CD4-positive, alpha-beta T cell (primary cell): ENCODE results near the gene CHRNB4. TPM values are rescaled to one million over a fixed set of nuclear protein-coding genes. Genes with fewer than 3 reads are reported as not detected.

Experiments used
- ATAC-seq: fragments of 200-7000 bp; cut with Tn5 transposase; one replicate; pipeline ENCODE4 v1.10.0; 2022; ENCODE audit warnings: mild to moderate bottlenecking; ENCODE audit not compliant: poor library complexity
- CTCF ChIA-PET: fragments of 350-600 bp; sonication (Branson Sonifier 250); formaldehyde crosslinking; loops from one replicate; lab custom pipeline; 2021; ENCODE audit warnings: antibody characterized with exemption, inconsistent platforms; lab: Charles Lee
- POLR2A ChIA-PET: fragments of 350-600 bp; sonication (Branson Sonifier 250); formaldehyde crosslinking; loops from one replicate; lab custom pipeline; 2021; ENCODE audit warnings: antibody characterized with exemption, inconsistent platforms; lab: Charles Lee
- DNase-seq, 14 experiments: peaks; one replicate each; pipeline ENCODE4 v3.0.0-alpha.2; 2013 to 2020; ENCODE audit warnings: mixed read lengths in 2 of 14
- H3K27ac ChIP-seq, 2 donors: one replicate each; pipeline versions ENCODE4 v1.5.1 to v1.7.0; 2013; ENCODE audit warnings: low read length in 2 of 2, low read depth in 1 of 2, mild to moderate bottlenecking in 1 of 2
- H3K27me3 ChIP-seq, 2 experiments: 1 replicate in 1 of 2; 2 replicates in 1 of 2; pipeline versions ENCODE4 v1.6.1 to v1.7.0; 2013; ENCODE audit warnings: low read length in 2 of 2, control low read depth in 1 of 2, mild to moderate bottlenecking in 1 of 2, moderate library complexity in 1 of 2; ENCODE audit not compliant: insufficient read depth in 2 of 2, control insufficient read depth in 1 of 2
- H3K36me3 ChIP-seq: one replicate; pipeline ENCODE4 v1.6.1; 2013; ENCODE audit warnings: low read length, control low read depth; ENCODE audit not compliant: insufficient read depth
- H3K4me1 ChIP-seq: one replicate; pipeline ENCODE4 v1.6.1; 2013; ENCODE audit warnings: low read length, control low read depth; ENCODE audit not compliant: insufficient read depth
- H3K4me3 ChIP-seq: one replicate; pipeline ENCODE4 v1.5.1; 2013; ENCODE audit warnings: mild to moderate bottlenecking, low read length, moderate library complexity
- H3K9me3 ChIP-seq, 2 experiments: 1 replicate in 1 of 2; 2 replicates in 1 of 2; pipeline versions ENCODE4 v1.6.1 to v1.7.0; 2013; ENCODE audit warnings: low read length in 2 of 2, mild to moderate bottlenecking in 2 of 2, control low read depth in 1 of 2, moderate library complexity in 1 of 2; ENCODE audit not compliant: control insufficient read depth in 1 of 2, insufficient read depth in 1 of 2
- H3K27ac Mint-ChIP-seq: one replicate; pipeline ENCODE4 v1.8.0; 2020; ENCODE audit warnings: mixed read lengths
- H3K27me3 Mint-ChIP-seq: one replicate; pipeline ENCODE4 v1.8.0; 2021; ENCODE audit warnings: mixed read lengths
- H3K36me3 Mint-ChIP-seq: one replicate; pipeline ENCODE4 v1.8.0; 2021; ENCODE audit warnings: low read depth, mixed read lengths
- H3K4me1 Mint-ChIP-seq: one replicate; pipeline ENCODE4 v1.8.0; 2021; ENCODE audit warnings: low read depth, mixed read lengths
- H3K4me3 Mint-ChIP-seq: one replicate; pipeline ENCODE4 v1.8.0; 2020; ENCODE audit warnings: mild to moderate bottlenecking, mixed read lengths
- H3K9me3 Mint-ChIP-seq: one replicate; pipeline ENCODE4 v1.8.0; 2020; ENCODE audit warnings: mixed read lengths
- intact Hi-C, 2 experiments: fragments of 100-400 bp; cut with DNase I in 1 of 2; cut with micrococcal nuclease in 1 of 2; formaldehyde crosslinking; loops; one replicate each; pipeline versions ENCODE4 v1.15.1 to v1.9.0; 2023 to 2025; cut with DNase I, micrococcal nuclease
- total RNA-seq, 174 experiments: library from RNA in 2 of 174; stranded (reverse) in 2 of 174; gene quantifications; one replicate each; pipeline ENCODE4 v1.2.3 and lab custom pipeline; 2021 to 2026
- TF ChIP-seq, protein P1 (sequence below): fragments of 200-600 bp; IDR thresholded peaks from one replicate; pipeline ENCODE4 v1.8.0; 2022; ENCODE audit warnings: antibody characterized with exemption, mild to moderate bottlenecking

The CHRNB4 gene
- total RNA-seq, 2 experiments from 2014 or later: not detected

DNA sequence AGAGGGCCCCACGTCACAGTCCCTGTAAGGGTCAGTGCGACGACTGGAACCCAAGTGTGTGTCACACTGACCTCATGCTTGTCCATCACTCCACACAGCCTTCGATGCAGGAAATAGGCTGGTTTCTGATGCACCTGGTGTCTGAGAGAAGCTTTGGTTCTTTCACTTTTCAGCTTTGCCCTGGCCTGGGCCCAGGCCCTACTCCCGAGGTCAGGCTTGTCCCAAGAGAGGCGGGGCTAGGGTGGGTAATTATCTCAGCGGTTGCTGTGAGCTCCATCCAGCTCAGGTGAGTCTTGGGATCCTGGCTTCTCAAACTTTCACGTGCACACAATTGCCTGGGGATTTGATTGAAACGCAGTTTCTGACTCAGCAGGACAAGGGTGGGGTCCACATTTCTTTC is 19.6 kb upstream of the CHRNB4 start:
- DNase-seq (no peak), ATAC-seq (no peak)
- POLR2A ChIA-PET: no interaction called here
- no peaks in the 10 kb centered on the region for H3K36me3 ChIP-seq
- H3K4me1 ChIP-seq: no peaks in the 10 kb centered on the region
- Mint-ChIP-seq H3K36me3 (no peaks in the 10 kb centered on the region), H3K9me3 (no peaks in the 10 kb centered on the region), H3K4me1 (no peaks in the 10 kb centered on the region), H3K27me3 (no peaks in the 10 kb centered on the region), H3K4me3 (no peak overlapping the region), H3K27ac (no peak overlapping the region)
- CTCF ChIA-PET: no interaction called here
- H3K4me3 ChIP-seq: no peak overlapping the region
- peaks cover 0 to 5% of the 10 kb centered on the region in 2 experiments for H3K9me3 ChIP-seq
- intact Hi-C loops: no loop called here
- H3K27ac ChIP-seq: no peak overlapping the region
- no peaks in the 10 kb centered on the region for H3K27me3 ChIP-seq
- TF ChIP-seq, protein P1, sequence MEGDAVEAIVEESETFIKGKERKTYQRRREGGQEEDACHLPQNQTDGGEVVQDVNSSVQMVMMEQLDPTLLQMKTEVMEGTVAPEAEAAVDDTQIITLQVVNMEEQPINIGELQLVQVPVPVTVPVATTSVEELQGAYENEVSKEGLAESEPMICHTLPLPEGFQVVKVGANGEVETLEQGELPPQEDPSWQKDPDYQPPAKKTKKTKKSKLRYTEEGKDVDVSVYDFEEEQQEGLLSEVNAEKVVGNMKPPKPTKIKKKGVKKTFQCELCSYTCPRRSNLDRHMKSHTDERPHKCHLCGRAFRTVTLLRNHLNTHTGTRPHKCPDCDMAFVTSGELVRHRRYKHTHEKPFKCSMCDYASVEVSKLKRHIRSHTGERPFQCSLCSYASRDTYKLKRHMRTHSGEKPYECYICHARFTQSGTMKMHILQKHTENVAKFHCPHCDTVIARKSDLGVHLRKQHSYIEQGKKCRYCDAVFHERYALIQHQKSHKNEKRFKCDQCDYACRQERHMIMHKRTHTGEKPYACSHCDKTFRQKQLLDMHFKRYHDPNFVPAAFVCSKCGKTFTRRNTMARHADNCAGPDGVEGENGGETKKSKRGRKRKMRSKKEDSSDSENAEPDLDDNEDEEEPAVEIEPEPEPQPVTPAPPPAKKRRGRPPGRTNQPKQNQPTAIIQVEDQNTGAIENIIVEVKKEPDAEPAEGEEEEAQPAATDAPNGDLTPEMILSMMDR: no peak

DNA sequence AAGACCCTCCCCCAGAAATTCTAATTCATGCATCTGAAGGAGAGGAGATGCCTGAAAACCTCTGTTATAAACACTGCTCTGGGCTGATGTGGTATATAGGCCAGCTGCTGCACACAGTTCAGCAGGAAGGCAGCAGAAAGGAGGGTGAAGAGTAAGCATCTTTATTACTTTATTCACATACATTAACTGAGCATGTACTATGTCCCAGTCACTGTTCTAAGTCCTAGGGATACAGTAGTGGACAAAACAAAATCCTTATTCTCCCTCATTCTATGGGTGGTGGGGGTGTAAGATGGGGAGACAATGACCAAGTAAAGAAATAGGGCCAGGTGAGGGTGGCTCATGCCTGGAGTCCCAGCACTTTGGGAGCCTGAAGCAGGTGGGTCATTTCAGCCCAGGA is 17.8 kb upstream of the CHRNB4 start:
- ChIA-PET CTCF (no interaction called here), POLR2A (no interaction called here)
- Histone ChIP-seq H3K27ac (no peak overlapping the region), H3K27me3 (no peaks in the 10 kb centered on the region), H3K4me1 (no peaks in the 10 kb centered on the region), H3K9me3 (peaks cover 0 to 5% of the 10 kb centered on the region in 2 experiments), H3K36me3 (no peaks in the 10 kb centered on the region), H3K4me3 (no peak overlapping the region)
- intact Hi-C loops: no loop called here
- ATAC-seq (no peak), DNase-seq (no peak)
- no peaks in the 10 kb centered on the region for H3K27me3 Mint-ChIP-seq
- H3K9me3 Mint-ChIP-seq: no peaks in the 10 kb centered on the region
- H3K4me1 Mint-ChIP-seq: no peaks in the 10 kb centered on the region
- H3K27ac Mint-ChIP-seq: no peak overlapping the region
- H3K36me3 Mint-ChIP-seq: no peaks in the 10 kb centered on the region
- H3K4me3 Mint-ChIP-seq: no peak overlapping the region
- TF ChIP-seq, protein P1: no peak

- Mint-ChIP-seq H3K27me3 (no peaks in the 10 kb centered on the region), H3K36me3 (no peaks in the 10 kb centered on the region), H3K4me1 (no peaks in the 10 kb centered on the region), H3K9me3 (no peaks in the 10 kb centered on the region), H3K27ac (no peak overlapping the region), H3K4me3 (no peak overlapping the region)
- Histone ChIP-seq H3K36me3 (no peaks in the 10 kb centered on the region), H3K4me1 (no peaks in the 10 kb centered on the region), H3K27me3 (no peaks in the 10 kb centered on the region), H3K4me3 (no peak overlapping the region), H3K9me3 (no peaks in the 10 kb centered on the region), H3K27ac (no peak overlapping the region)
- ATAC-seq (no peak), DNase-seq (no peak)
- TF ChIP-seq, protein P1: no peak
- CTCF ChIA-PET: no interaction called here
- POLR2A ChIA-PET: no interaction called here
- intact Hi-C loops: no loop called here
Measured at GRCh38 chr15:78654272-78654671, 13.3 kb upstream of the CHRNB4 start.
